GM12801 (cell line): ENCODE measurements around the gene LETM1.

Experiments used
- CTCF ChIP-seq: IDR thresholded peaks from one replicate; pipeline ENCODE4 v1.5.1; 2011; ENCODE audit warnings: control low read depth; ENCODE audit not compliant: insufficient read length; ENCODE audit errors: extremely low read depth

LETM1 gene

GRCh38 chr4:1856943-1857699 lies 1.2 kb upstream of the LETM1 start:
- no peak for TF ChIP-seq CTCF

GRCh38 chr4:1855333-1856070 lies 454 bp downstream of the LETM1 start:
- no peak for TF ChIP-seq CTCF

GRCh38 chr4:1854752-1855151 lies 1.2 kb downstream of the LETM1 start:
- TF ChIP-seq CTCF: no peak

- TF ChIP-seq CTCF: no peak
These were observed 2.9 kb downstream of the LETM1 start for GRCh38 chr4:1852904-1853623.

- no peak for TF ChIP-seq CTCF
These were observed 4.2 kb downstream of the LETM1 start for GRCh38 chr4:1851575-1852410.

- no peak for TF ChIP-seq CTCF
These were observed 4.8 kb downstream of the LETM1 start for GRCh38 chr4:1851160-1851559.
